ENCODE measurements around the gene PEMT. TPM values are rescaled to one million over a fixed set of nuclear protein-coding genes. Genes with fewer than 3 reads are reported as not detected.

The PEMT gene
- total and polyA plus RNA-seq, 9 of the 15 experiments (the other 6 are each of a cell fraction or from before 2014, with no cell fraction given): 1.4 to 36.4 (median 13.6) TPM

- no peak overlapping the region for H3K4me2 ChIP-seq (ENCODE audit: insufficient read depth, low read length)
- ATAC-seq (no peak), FAIRE-seq (no peak), DNase-seq (ENCODE audit: extremely low read depth in 1 of 4, low spot score in 3 of 4) (no peak)
- CTCF ChIA-PET (ENCODE audit: low intra/inter-chr PET ratio): no interaction called here
- intact Hi-C loops (cut with micrococcal nuclease) (no loop called here), in situ Hi-C loops (cut with MboI) (no loop called here)
- H3K27ac ChIP-seq (ENCODE audit: extremely low read depth, low read depth, low read length): no peak overlapping the region
- H3K4me3 ChIP-seq: no peak overlapping the region
- no peak overlapping the region for H2AFZ ChIP-seq (ENCODE audit: low read depth, low read length)
- H3K36me3 ChIP-seq (ENCODE audit: control insufficient read depth, insufficient read depth, low read length): no peaks in the 10 kb centered on the region
- POLR2A ChIA-PET: interaction anchor here (1.1 kb wide), 1 partner anchor 14 kb away, joined by 6 read pairs; no protein-coding TSS in a partner anchor
- TF ChIP-seq ZNF707 (CRISPR knock-in tag; conservative IDR thresholded peaks at IDR 0.05) (no peak), CBX8 (IDR thresholded peaks at IDR 0.05; ENCODE audit: borderline replicate concordance, extremely low read depth, low read depth, low read length, poor library complexity, severe bottlenecking) (no peak), ZBTB17 (CRISPR knock-in tag; IDR thresholded peaks at IDR 0.05) (no peak), CREB5 (CRISPR knock-in tag; IDR thresholded peaks at IDR 0.05) (no peak), PHF8 (IDR thresholded peaks at IDR 0.05; ENCODE audit: borderline replicate concordance, low read length) (no peak), ELK1 (CRISPR knock-in tag; IDR thresholded peaks at IDR 0.05) (no peak), MCM3 (IDR thresholded peaks at IDR 0.05) (no peak), TAF7 (tag; IDR thresholded peaks at IDR 0.05) (no peak), EZH2 (IDR thresholded peaks at IDR 0.05; ENCODE audit: borderline replicate concordance, low read depth, low read length) (no peak)
- no peaks in the 10 kb centered on the region for H3K27me3 ChIP-seq (ENCODE audit: control insufficient read depth in 2 of 2, insufficient read depth in 2 of 2, low read length in 2 of 2)
- no peaks in the 10 kb centered on the region for H4K20me1 ChIP-seq (replicated peaks; ENCODE audit: control insufficient read depth, insufficient read depth, low read length)
- BruUV-seq (replicated peaks): no TSS peak
- 69% methylated on average over 9 of the region's 15 CpGs for WGBS (ENCODE audit: insufficient coverage, low coverage, missing lambda C conversion rate)
- no peaks in the 10 kb centered on the region for H3K79me2 ChIP-seq (ENCODE audit: control insufficient read depth, insufficient read depth, low read length)
- H3K9ac ChIP-seq (ENCODE audit: insufficient read depth in 1 of 2, low read depth in 2 of 2, low read length in 2 of 2): no peak overlapping the region
- H3K9me1 ChIP-seq (ENCODE audit: control insufficient read depth, insufficient read depth, low read length): no peaks in the 10 kb centered on the region
- no peaks in the 10 kb centered on the region for H3K9me3 ChIP-seq (replicated peaks; ENCODE audit: control insufficient read depth, insufficient read depth, low read depth, low read length)
- peaks cover 0 to 14% of the 10 kb centered on the region in 2 experiments; a peak in 2 of 5 replicates for H3K4me1 ChIP-seq (replicated peaks in 1 of 2; ENCODE audit: control insufficient read depth in 2 of 2, insufficient read depth in 2 of 2, low read length in 2 of 2)
These were observed 66.2 kb downstream of the PEMT start for GRCh38 chr17:17525311-17525710.

All from K562 (cell line).